Vagina (tissue), 2 donors: ENCODE measurements around the gene SCNN1B.

Experiments
- CTCF ChIP-seq, 3 experiments: fragments of 450-650 bp in 2 of 3; fragments of 200-600 bp in 1 of 3; sonication (generic) in 1 of 3; IDR thresholded peaks; one replicate each; pipeline ENCODE4 v1.5.1; 2017 to 2019; ENCODE audit warnings: antibody characterized with exemption in 3 of 3, mild to moderate bottlenecking in 2 of 3, moderate library complexity in 2 of 3
- POLR2A ChIP-seq, 2 donors: fragments of 450-650 bp; IDR thresholded peaks; one replicate each; pipeline ENCODE4 v1.6.1; 2017; ENCODE audit warnings: antibody characterized with exemption in 2 of 2, mild to moderate bottlenecking in 2 of 2, moderate library complexity in 2 of 2
- POLR2AphosphoS5 ChIP-seq, 2 donors: sonication (generic); formaldehyde crosslinking; IDR thresholded peaks; one replicate each; pipeline ENCODE4 v1.9.0; 2017; ENCODE audit warnings: antibody characterized with exemption in 2 of 2, mild to moderate bottlenecking in 2 of 2, low read depth in 1 of 2; ENCODE audit not compliant: insufficient read depth in 1 of 2

- TF ChIP-seq CTCF (IDR thresholded peaks at IDR 0.05) (no peak), POLR2A (IDR thresholded peaks at IDR 0.05) (no peak), POLR2AphosphoS5 (IDR thresholded peaks at IDR 0.05; ENCODE audit: insufficient read depth in 1 of 2, low read depth in 1 of 2) (no peak)
Measured at GRCh38 chr16:23334950-23335349, 32.8 kb downstream of the SCNN1B start.
